OCI-LY7 (cell line): ENCODE measurements around the gene NSD2.

ENCODE experiments used
- EZH2phosphoT487 ChIP-seq: fragments of 200-600 bp; sonication (generic); IDR thresholded peaks from 2 replicates; pipeline ENCODE4 v1.6.1; 2018; ENCODE audit warnings: low read depth, borderline replicate concordance, mild to moderate bottlenecking, mixed run types, antibody characterized with exemption, low read length, moderate library complexity, mixed read lengths
- TF ChIP-seq, protein P1 (sequence below): fragments of 200-600 bp; sonication (generic); conservative IDR thresholded peaks from 2 replicates; pipeline ENCODE4 v1.5.1; 2014; ENCODE audit warnings: mild to moderate bottlenecking, antibody characterized with exemption, low read length, moderate library complexity, mixed read lengths

- TF ChIP-seq, protein P1, sequence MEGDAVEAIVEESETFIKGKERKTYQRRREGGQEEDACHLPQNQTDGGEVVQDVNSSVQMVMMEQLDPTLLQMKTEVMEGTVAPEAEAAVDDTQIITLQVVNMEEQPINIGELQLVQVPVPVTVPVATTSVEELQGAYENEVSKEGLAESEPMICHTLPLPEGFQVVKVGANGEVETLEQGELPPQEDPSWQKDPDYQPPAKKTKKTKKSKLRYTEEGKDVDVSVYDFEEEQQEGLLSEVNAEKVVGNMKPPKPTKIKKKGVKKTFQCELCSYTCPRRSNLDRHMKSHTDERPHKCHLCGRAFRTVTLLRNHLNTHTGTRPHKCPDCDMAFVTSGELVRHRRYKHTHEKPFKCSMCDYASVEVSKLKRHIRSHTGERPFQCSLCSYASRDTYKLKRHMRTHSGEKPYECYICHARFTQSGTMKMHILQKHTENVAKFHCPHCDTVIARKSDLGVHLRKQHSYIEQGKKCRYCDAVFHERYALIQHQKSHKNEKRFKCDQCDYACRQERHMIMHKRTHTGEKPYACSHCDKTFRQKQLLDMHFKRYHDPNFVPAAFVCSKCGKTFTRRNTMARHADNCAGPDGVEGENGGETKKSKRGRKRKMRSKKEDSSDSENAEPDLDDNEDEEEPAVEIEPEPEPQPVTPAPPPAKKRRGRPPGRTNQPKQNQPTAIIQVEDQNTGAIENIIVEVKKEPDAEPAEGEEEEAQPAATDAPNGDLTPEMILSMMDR: no peak
- no peak for TF ChIP-seq EZH2phosphoT487
Observed at GRCh38 chr4:1890979-1891570, 19.9 kb downstream of the NSD2 start.
